ENCODE data around the gene GTSF1L. TPM values are rescaled to one million over a fixed set of nuclear protein-coding genes. Genes with fewer than 3 reads are reported as not detected.

GTSF1L gene
- total and polyA plus RNA-seq, 9 of the 15 experiments (the other 6 are each of a cell fraction or from before 2014, with no cell fraction given): not detected

DNA sequence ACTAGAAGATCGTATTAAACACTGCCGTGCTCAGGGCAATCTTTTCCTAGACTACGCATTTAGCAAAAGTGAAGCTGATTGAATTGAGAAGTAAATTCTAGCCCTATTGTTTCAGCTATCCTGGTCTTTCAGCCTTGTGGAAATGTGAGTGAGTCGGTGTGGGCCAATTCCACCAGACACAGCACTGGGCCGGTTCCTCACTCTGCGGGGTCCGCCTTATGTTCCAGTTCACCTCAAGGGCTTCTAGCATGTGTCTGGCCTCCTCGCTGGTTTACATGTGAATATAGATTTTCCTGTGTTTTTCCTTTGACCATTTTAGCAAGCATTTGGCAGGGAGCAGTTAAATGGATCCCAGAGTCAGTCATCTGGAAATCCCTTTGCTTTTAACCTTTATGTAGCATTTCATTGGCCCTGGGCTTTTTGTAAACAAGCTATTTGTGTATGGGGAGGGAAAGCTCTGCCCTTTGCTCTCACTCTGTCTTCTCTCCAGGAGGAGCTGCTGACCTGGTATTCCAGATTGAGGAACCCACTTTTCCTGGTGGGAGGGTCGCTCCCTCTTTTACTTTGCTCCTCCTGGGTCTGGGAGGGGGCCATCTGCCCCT, 12.4 kb upstream of the GTSF1L start:
- H3K9me3 ChIP-seq (replicated peaks; ENCODE audit: control insufficient read depth, insufficient read depth, low read depth, low read length): no peaks in the 10 kb centered on the region
- ChIA-PET CTCF (ENCODE audit: low intra/inter-chr PET ratio) (no interaction called here), POLR2A (interaction anchor here (0.7 kb wide), 1 partner anchor 21 kb away, joined by 3 read pairs; no protein-coding TSS in a partner anchor)
- no peaks in the 10 kb centered on the region for H3K36me3 ChIP-seq (ENCODE audit: control insufficient read depth, insufficient read depth, low read length)
- H3K27me3 ChIP-seq (ENCODE audit: control insufficient read depth in 2 of 2, insufficient read depth in 2 of 2, low read length in 2 of 2): peaks cover 23 to 51% of the 10 kb centered on the region in 2 experiments; a peak in 4 of 5 replicates
- no peak overlapping the region for H2AFZ ChIP-seq (ENCODE audit: low read depth, low read length)
- H3K27ac ChIP-seq (ENCODE audit: extremely low read depth, low read depth, low read length): no peak overlapping the region
- H3K9ac ChIP-seq (ENCODE audit: insufficient read depth in 1 of 2, low read depth in 2 of 2, low read length in 2 of 2): no peak overlapping the region
- H3K4me3 ChIP-seq: no peak overlapping the region
- ATAC-seq (no peak), DNase-seq (ENCODE audit: extremely low read depth in 1 of 4, low spot score in 3 of 4) (no peak), FAIRE-seq (no peak)
- in situ Hi-C loops (cut with MboI) (no loop called here), intact Hi-C loops (cut with micrococcal nuclease) (no loop called here)
- H3K4me1 ChIP-seq (replicated peaks in 1 of 2; ENCODE audit: control insufficient read depth in 2 of 2, insufficient read depth in 2 of 2, low read length in 2 of 2): no peaks in the 10 kb centered on the region; a peak in 1 of 5 replicates
- no TSS peak for BruUV-seq (replicated peaks)
- no peaks in the 10 kb centered on the region for H3K9me1 ChIP-seq (ENCODE audit: control insufficient read depth, insufficient read depth, low read length)
- no peaks in the 10 kb centered on the region; the same call in 1 of the 2 replicates for H4K20me1 ChIP-seq (replicated peaks; ENCODE audit: control insufficient read depth, insufficient read depth, low read length)
- WGBS (ENCODE audit: insufficient coverage, low coverage, missing lambda C conversion rate): 23% methylated on average over 9 of the region's 9 CpGs
- no peak overlapping the region for H3K4me2 ChIP-seq (ENCODE audit: insufficient read depth, low read length)
- H3K79me2 ChIP-seq (ENCODE audit: control insufficient read depth, insufficient read depth, low read length): no peaks in the 10 kb centered on the region
- no peak for TF ChIP-seq NR2C2 (CRISPR knock-in tag; IDR thresholded peaks at IDR 0.05)
- no peak for TF ChIP-seq NR2C2 (tag; IDR thresholded peaks at IDR 0.05)
- no peak for TF ChIP-seq BRD9 (IDR thresholded peaks at IDR 0.05; ENCODE audit: low read depth, partially characterized antibody)

DNA sequence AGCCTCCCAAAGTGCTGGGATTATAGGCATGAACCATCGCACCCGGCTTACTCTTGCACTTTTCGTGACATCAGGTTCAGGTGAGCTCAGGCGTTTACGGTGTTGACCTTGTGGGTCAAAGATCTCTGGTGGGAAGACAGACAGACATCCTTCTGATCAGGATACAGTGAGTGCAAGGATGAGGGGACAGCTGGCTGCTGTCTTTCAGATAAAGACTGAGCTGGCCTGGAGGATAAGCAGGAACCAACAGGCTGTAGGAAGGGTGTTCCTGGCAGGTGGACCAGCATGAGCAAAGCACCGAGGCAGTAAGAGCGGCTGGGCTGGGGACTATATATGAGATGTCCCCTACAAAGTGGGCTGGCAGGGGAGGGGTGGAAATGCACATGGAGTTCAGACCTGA, 11.1 kb upstream of the GTSF1L start:
- no peaks in the 10 kb centered on the region for H3K9me3 ChIP-seq (replicated peaks; ENCODE audit: control insufficient read depth, insufficient read depth, low read depth, low read length)
- intact Hi-C loops (cut with micrococcal nuclease) (no loop called here), in situ Hi-C loops (cut with MboI) (no loop called here)
- no TSS peak for BruUV-seq (replicated peaks)
- 0% methylated on average over 7 of the region's 7 CpGs for WGBS (ENCODE audit: insufficient coverage, low coverage, missing lambda C conversion rate)
- ChIA-PET POLR2A (interaction anchor here (1.5 kb wide), 1 partner anchor 12 kb away, joined by 3 read pairs; no protein-coding TSS in a partner anchor), CTCF (ENCODE audit: low intra/inter-chr PET ratio) (no interaction called here)
- no peak overlapping the region for H3K4me2 ChIP-seq (ENCODE audit: insufficient read depth, low read length)
- H3K36me3 ChIP-seq (ENCODE audit: control insufficient read depth, insufficient read depth, low read length): no peaks in the 10 kb centered on the region
- H3K9ac ChIP-seq (ENCODE audit: insufficient read depth in 1 of 2, low read depth in 2 of 2, low read length in 2 of 2): no peak overlapping the region
- no peak overlapping the region for H3K27ac ChIP-seq (ENCODE audit: extremely low read depth, low read depth, low read length)
- FAIRE-seq (no peak), ATAC-seq (no peak; the same call in 2 of the 3 replicates), DNase-seq (ENCODE audit: extremely low read depth in 1 of 4, low spot score in 3 of 4) (no peak)
- no peaks in the 10 kb centered on the region for H3K9me1 ChIP-seq (ENCODE audit: control insufficient read depth, insufficient read depth, low read length)
- H2AFZ ChIP-seq (ENCODE audit: low read depth, low read length): no peak overlapping the region
- H3K27me3 ChIP-seq (ENCODE audit: control insufficient read depth in 2 of 2, insufficient read depth in 2 of 2, low read length in 2 of 2): peaks cover 22 to 37% of the 10 kb centered on the region in 2 experiments; a peak in 4 of 5 replicates
- H3K79me2 ChIP-seq (ENCODE audit: control insufficient read depth, insufficient read depth, low read length): no peaks in the 10 kb centered on the region
- no peak overlapping the region for H3K4me3 ChIP-seq
- no peaks in the 10 kb centered on the region; the same call in 1 of the 2 replicates for H4K20me1 ChIP-seq (replicated peaks; ENCODE audit: control insufficient read depth, insufficient read depth, low read length)
- H3K4me1 ChIP-seq (replicated peaks in 1 of 2; ENCODE audit: control insufficient read depth in 2 of 2, insufficient read depth in 2 of 2, low read length in 2 of 2): no peaks in the 10 kb centered on the region; a peak in 1 of 5 replicates
- TF ChIP-seq TCF7 (IDR thresholded peaks at IDR 0.05; ENCODE audit: borderline replicate concordance) (no peak), KAT2B (IDR thresholded peaks at IDR 0.05; ENCODE audit: low read depth, low read length) (no peak), RBM15 (IDR thresholded peaks at IDR 0.05; ENCODE audit: insufficient read depth, low read length) (no peak), SRSF9 (IDR thresholded peaks at IDR 0.05; ENCODE audit: borderline replicate concordance, low read depth, low read length) (no peak), ELF2 (CRISPR knock-in tag; IDR thresholded peaks at IDR 0.05) (no peak), SMARCA4 (IDR thresholded peaks at IDR 0.05) (no peak), TSC22D4 (tag; IDR thresholded peaks at IDR 0.05) (no peak), FOSL1 (tag; conservative IDR thresholded peaks at IDR 0.05) (no peak)
- TF ChIP-seq, protein P1, sequence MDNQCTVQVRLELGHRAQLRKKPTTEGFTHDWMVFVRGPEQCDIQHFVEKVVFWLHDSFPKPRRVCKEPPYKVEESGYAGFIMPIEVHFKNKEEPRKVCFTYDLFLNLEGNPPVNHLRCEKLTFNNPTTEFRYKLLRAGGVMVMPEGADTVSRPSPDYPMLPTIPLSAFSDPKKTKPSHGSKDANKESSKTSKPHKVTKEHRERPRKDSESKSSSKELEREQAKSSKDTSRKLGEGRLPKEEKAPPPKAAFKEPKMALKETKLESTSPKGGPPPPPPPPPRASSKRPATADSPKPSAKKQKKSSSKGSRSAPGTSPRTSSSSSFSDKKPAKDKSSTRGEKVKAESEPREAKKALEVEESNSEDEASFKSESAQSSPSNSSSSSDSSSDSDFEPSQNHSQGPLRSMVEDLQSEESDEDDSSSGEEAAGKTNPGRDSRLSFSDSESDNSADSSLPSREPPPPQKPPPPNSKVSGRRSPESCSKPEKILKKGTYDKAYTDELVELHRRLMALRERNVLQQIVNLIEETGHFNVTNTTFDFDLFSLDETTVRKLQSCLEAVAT (IDR thresholded peaks at IDR 0.05): no peak
- TF ChIP-seq, protein P2, sequence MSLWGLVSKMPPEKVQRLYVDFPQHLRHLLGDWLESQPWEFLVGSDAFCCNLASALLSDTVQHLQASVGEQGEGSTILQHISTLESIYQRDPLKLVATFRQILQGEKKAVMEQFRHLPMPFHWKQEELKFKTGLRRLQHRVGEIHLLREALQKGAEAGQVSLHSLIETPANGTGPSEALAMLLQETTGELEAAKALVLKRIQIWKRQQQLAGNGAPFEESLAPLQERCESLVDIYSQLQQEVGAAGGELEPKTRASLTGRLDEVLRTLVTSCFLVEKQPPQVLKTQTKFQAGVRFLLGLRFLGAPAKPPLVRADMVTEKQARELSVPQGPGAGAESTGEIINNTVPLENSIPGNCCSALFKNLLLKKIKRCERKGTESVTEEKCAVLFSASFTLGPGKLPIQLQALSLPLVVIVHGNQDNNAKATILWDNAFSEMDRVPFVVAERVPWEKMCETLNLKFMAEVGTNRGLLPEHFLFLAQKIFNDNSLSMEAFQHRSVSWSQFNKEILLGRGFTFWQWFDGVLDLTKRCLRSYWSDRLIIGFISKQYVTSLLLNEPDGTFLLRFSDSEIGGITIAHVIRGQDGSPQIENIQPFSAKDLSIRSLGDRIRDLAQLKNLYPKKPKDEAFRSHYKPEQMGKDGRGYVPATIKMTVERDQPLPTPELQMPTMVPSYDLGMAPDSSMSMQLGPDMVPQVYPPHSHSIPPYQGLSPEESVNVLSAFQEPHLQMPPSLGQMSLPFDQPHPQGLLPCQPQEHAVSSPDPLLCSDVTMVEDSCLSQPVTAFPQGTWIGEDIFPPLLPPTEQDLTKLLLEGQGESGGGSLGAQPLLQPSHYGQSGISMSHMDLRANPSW (CRISPR knock-in tag; IDR thresholded peaks at IDR 0.05): no peak
